Trophoblast cell (in vitro differentiated cells and primary cell): Measurements from ENCODE around the gene CEMP1.

Experiments
- DNase-seq, 2 donors: peaks; one replicate each; pipeline ENCODE4 v3.0.0-alpha.2; 2016
- H2AFZ ChIP-seq: 2 replicates; pipeline ENCODE4 v1.6.1; 2013; ENCODE audit warnings: low read length, moderate library complexity, mild to moderate bottlenecking; ENCODE audit not compliant: insufficient read depth, poor library complexity
- H2AK5ac ChIP-seq: 2 replicates; pipeline ENCODE4 v1.6.1; 2013; ENCODE audit warnings: mild to moderate bottlenecking, low read length
- H2BK120ac ChIP-seq: 2 replicates; pipeline ENCODE4 v1.6.1; 2013; ENCODE audit warnings: low read length, mild to moderate bottlenecking, moderate library complexity; ENCODE audit not compliant: insufficient read depth, poor library complexity
- H2BK12ac ChIP-seq: 2 replicates; pipeline ENCODE4 v1.6.1; 2013; ENCODE audit warnings: mild to moderate bottlenecking, low read length, moderate library complexity
- H2BK5ac ChIP-seq: 2 replicates; pipeline ENCODE4 v1.6.1; 2013; ENCODE audit warnings: low read length, low read depth, moderate library complexity, mild to moderate bottlenecking; ENCODE audit not compliant: poor library complexity
- H3K14ac ChIP-seq: 2 replicates; pipeline ENCODE4 v1.6.1; 2013; ENCODE audit warnings: mild to moderate bottlenecking, low read length
- H3K18ac ChIP-seq: 2 replicates; pipeline ENCODE4 v1.6.1; 2013; ENCODE audit warnings: mild to moderate bottlenecking, low read length
- H3K23ac ChIP-seq: 2 replicates; pipeline ENCODE4 v1.6.1; 2013; ENCODE audit warnings: low read length
- H3K27ac ChIP-seq: 2 replicates; pipeline ENCODE4 v1.5.1; 2013; ENCODE audit warnings: low read depth, mild to moderate bottlenecking, inconsistent platforms, low read length, moderate library complexity
- H3K27me3 ChIP-seq: 2 replicates; pipeline ENCODE4 v1.6.1; 2013; ENCODE audit warnings: inconsistent platforms, mild to moderate bottlenecking, low read length, moderate library complexity; ENCODE audit not compliant: insufficient read depth
- H3K36me3 ChIP-seq, 2 experiments: 1 replicate in 1 of 2; 2 replicates in 1 of 2; pipeline ENCODE4 v1.6.1; 2013; ENCODE audit warnings: low read length in 2 of 2, mild to moderate bottlenecking in 2 of 2, moderate library complexity in 1 of 2; ENCODE audit not compliant: insufficient read depth in 2 of 2, control insufficient read depth in 1 of 2
- H3K4ac ChIP-seq: 2 replicates; pipeline ENCODE4 v1.6.1; 2013; ENCODE audit warnings: low read depth, mild to moderate bottlenecking, low read length, moderate library complexity
- H3K4me1 ChIP-seq, 2 experiments: 1 replicate in 1 of 2; 2 replicates in 1 of 2; pipeline ENCODE4 v1.6.1; 2013; ENCODE audit warnings: low read length in 2 of 2, mild to moderate bottlenecking in 2 of 2, moderate library complexity in 1 of 2; ENCODE audit not compliant: insufficient read depth in 2 of 2, control insufficient read depth in 1 of 2
- H3K4me2 ChIP-seq: 2 replicates; pipeline ENCODE4 v1.6.1; 2013; ENCODE audit warnings: inconsistent platforms, mild to moderate bottlenecking, low read length, moderate library complexity
- H3K4me3 ChIP-seq: 2 replicates; pipeline ENCODE4 v1.5.1; 2013; ENCODE audit warnings: mild to moderate bottlenecking, low read depth, low read length, inconsistent platforms
- H3K79me1 ChIP-seq: one replicate; pipeline ENCODE4 v1.6.1; 2013; ENCODE audit warnings: low read length
- H3K79me2 ChIP-seq: 2 replicates; pipeline ENCODE4 v1.6.1; 2013; ENCODE audit warnings: low read length, mild to moderate bottlenecking; ENCODE audit not compliant: control insufficient read depth, insufficient read depth, poor library complexity
- H3K9ac ChIP-seq: 2 replicates; pipeline ENCODE4 v1.6.1; 2013; ENCODE audit warnings: mild to moderate bottlenecking, low read length
- H3K9me3 ChIP-seq: 2 replicates; pipeline ENCODE4 v1.6.1; 2013; ENCODE audit warnings: low read depth, mild to moderate bottlenecking, control low read depth, inconsistent platforms, low read length; ENCODE audit not compliant: insufficient read depth
- H4K12ac ChIP-seq: 2 replicates; pipeline ENCODE4 v1.6.1; 2013; ENCODE audit warnings: low read depth, mild to moderate bottlenecking, low read length, moderate library complexity
- H4K8ac ChIP-seq: 2 replicates; pipeline ENCODE4 v1.6.1; 2013; ENCODE audit warnings: low read depth, mild to moderate bottlenecking, low read length, moderate library complexity
- H4K91ac ChIP-seq: one replicate; pipeline ENCODE4 v1.6.1; 2013; ENCODE audit warnings: low read depth, mild to moderate bottlenecking, low read length, moderate library complexity
- WGBS: extraction: QIAGEN DNeasy Blood & Tissue Kit; methylation state at CpG from one replicate; pipeline ENCODE4 v1.1.7; 2013; ENCODE audit warnings: missing lambda C conversion rate; ENCODE audit not compliant: insufficient read length, insufficient coverage; ENCODE audit errors: extremely low coverage; 5-methylcytosine and 5-hydroxymethylcytosine counted together

The CEMP1 gene

DNA sequence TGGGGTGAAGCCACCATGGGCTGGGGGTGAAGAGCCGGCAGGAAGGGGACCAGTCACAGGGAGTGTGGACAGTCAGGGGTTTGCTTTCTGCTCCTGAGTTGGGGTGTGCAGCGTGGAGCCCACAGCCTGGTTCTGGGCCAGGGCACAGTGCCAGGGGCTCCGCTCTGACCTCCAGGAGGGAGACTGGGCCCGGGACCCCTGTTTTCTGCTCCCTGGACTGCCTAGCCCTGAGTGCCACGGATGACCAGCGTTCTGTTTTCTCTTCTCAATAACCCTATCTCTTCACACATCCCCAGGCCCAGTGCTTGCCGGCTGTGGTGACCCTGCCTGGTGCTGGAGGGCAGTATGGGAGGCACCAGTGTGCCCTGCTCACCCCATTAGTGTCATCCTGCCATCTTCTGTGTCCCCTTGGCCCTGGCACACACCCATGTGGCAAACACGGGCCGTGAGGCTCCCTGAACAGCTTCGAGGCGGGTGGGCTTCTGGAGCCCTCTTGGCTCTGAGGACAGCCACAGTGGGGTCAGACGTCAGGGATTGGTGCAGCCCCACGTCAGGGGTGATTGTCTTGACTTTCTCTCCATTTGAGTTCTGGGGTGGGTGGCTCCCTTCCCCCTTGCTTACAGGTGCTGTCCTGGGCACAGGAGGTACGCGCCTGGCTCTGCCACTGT lies 1.1 kb downstream of the CEMP1 start:
- peaks cover 5 to 9% of the 10 kb centered on the region in 2 experiments for H3K4me1 ChIP-seq
- H2AK5ac ChIP-seq = no peak overlapping the region
- H3K23ac ChIP-seq = no peak overlapping the region
- no peak overlapping the region for H3K27ac ChIP-seq
- no peak overlapping the region for H2BK120ac ChIP-seq
- no peak overlapping the region for H3K4me3 ChIP-seq
- H3K27me3 ChIP-seq = no peaks in the 10 kb centered on the region
- no peak overlapping the region for H3K4ac ChIP-seq
- no peak overlapping the region for H3K14ac ChIP-seq
- H3K79me1 ChIP-seq = peaks cover 12% of the 10 kb centered on the region
- H3K4me2 ChIP-seq = no peak overlapping the region
- no peak overlapping the region for H3K9ac ChIP-seq
- H3K18ac ChIP-seq = no peak overlapping the region
- DNase-seq = no peak
- peaks cover 49% of the 10 kb centered on the region in 2 experiments for H3K36me3 ChIP-seq
- H2BK5ac ChIP-seq = no peak overlapping the region
- peaks cover 3% of the 10 kb centered on the region for H3K79me2 ChIP-seq
- WGBS = no CpG with 5 or more reads among the region's 15 CpGs
- no peak overlapping the region for H2AFZ ChIP-seq
- H2BK12ac ChIP-seq = no peak overlapping the region
- no peaks in the 10 kb centered on the region for H3K9me3 ChIP-seq
- no peak overlapping the region for H4K8ac ChIP-seq
- H4K12ac ChIP-seq = no peak overlapping the region
- H4K91ac ChIP-seq = no peak overlapping the region

DNA sequence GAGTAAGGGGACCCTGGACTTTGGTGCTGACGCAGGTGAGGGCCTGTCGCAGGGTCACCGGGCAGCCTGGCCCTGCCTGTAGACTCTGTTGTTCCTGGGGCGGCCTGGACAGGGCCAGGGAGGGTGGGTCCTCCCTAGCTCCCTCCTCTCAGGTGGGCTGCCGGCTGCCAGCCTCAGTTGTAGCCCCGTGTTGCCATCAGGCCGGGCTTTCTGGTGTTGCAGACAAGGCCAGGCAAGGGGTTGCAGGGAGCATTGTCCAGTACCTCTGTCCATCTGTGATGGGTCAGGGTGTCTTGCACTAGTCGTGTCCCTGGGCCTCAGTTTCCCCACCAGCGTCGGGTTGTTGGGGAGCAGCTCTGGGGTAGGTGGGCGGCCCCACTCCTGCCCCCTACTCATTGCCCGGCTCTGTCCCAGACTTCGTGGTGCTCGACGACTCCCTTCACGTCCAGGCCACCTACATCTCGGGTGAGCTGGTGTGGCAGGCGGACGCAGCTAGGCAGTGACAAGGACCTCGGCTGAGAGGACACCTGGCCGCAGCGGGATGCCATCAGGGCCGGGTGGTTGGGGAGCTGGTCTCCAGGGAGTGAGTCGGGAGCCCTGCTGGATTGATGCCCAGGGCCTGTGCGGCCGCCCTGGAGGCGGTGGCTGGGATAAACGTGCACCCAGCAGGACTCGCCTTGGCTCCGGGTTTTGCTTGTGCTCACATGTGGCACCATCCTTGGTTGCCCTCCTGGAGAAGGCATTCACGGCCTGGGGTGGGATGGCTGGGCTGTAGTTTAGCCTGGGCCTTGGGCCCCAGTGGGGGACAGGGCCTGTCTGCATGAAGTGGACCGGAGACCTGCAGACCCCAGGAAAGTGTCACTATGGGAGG lies 1.9 kb downstream of the CEMP1 start:
- no CpG with 5 or more reads among the region's 32 CpGs for WGBS
- H3K4me2 ChIP-seq = no peak overlapping the region
- DNase-seq = no peak
- peaks cover 12% of the 10 kb centered on the region for H3K79me1 ChIP-seq
- no peak overlapping the region for H3K14ac ChIP-seq
- peaks cover 3% of the 10 kb centered on the region for H3K79me2 ChIP-seq
- peaks cover 53 to 54% of the 10 kb centered on the region in 2 experiments for H3K36me3 ChIP-seq
- no peak overlapping the region for H2BK5ac ChIP-seq
- no peak overlapping the region for H2BK12ac ChIP-seq
- H4K8ac ChIP-seq = no peak overlapping the region
- H2BK120ac ChIP-seq = no peak overlapping the region
- no peak overlapping the region for H4K12ac ChIP-seq
- no peak overlapping the region for H2AK5ac ChIP-seq
- H3K4me1 ChIP-seq = peaks cover 5 to 9% of the 10 kb centered on the region in 2 experiments
- H3K23ac ChIP-seq = no peak overlapping the region
- no peak overlapping the region for H3K18ac ChIP-seq
- H3K4me3 ChIP-seq = no peak overlapping the region
- no peak overlapping the region for H2AFZ ChIP-seq
- H4K91ac ChIP-seq = no peak overlapping the region
- H3K4ac ChIP-seq = no peak overlapping the region
- H3K9ac ChIP-seq = no peak overlapping the region
- no peak overlapping the region for H3K27ac ChIP-seq
- H3K9me3 ChIP-seq = no peaks in the 10 kb centered on the region
- H3K27me3 ChIP-seq = no peaks in the 10 kb centered on the region

DNA sequence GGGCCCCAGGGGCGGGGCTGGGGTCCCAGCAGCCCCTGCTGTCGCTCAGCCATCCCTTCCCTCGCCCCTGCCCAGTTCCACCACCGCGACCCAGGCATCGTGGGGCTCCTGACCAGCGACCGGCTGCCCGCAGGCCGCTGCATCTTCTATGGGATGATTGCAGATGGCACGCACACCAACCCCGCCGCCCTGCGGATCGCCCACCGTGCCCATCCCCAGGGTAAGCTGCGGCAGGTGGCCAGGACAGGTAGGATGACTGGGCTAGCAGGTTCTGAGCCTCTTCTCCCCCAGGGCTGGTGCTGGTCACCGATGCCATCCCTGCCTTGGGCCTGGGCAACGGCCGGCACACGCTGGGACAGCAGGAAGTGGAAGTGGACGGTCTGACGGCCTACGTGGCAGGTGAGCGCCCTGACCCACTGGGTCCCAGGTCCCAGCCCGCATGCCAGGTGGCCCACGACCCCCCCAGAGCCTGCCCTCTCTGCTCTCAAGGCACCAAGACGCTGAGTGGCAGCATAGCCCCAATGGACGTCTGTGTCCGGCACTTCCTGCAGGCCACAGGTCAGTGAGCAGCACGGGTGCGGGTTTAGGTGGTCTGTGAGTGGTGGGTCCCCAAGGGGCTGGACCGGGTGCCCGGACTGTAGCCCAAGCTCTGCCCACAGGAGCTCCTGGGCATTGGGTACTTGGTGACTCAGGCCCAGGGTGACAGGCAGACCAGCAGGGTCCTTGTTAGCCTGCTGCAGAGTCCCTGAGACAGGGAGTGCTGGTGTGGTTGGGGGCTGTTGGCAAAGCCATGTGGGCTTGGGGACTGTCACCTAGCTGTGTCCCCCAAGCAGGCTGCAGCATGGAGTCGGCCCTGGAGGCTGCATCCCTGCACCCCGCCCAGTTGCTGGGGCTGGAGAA lies 2.8 kb downstream of the CEMP1 start:
- no peak overlapping the region for H2BK120ac ChIP-seq
- no peak overlapping the region for H4K91ac ChIP-seq
- H2AK5ac ChIP-seq = no peak overlapping the region
- H2BK5ac ChIP-seq = no peak overlapping the region
- H3K27me3 ChIP-seq = no peaks in the 10 kb centered on the region
- H3K27ac ChIP-seq = no peak overlapping the region
- H3K4me2 ChIP-seq = no peak overlapping the region
- no peak overlapping the region for H3K18ac ChIP-seq
- H2AFZ ChIP-seq = no peak overlapping the region
- peaks cover 12% of the 10 kb centered on the region for H3K79me1 ChIP-seq
- H2BK12ac ChIP-seq = no peak overlapping the region
- H3K4me3 ChIP-seq = no peak overlapping the region
- H3K9me3 ChIP-seq = no peaks in the 10 kb centered on the region
- DNase-seq = no peak
- no peak overlapping the region for H3K14ac ChIP-seq
- H3K4me1 ChIP-seq = peaks cover 5 to 9% of the 10 kb centered on the region in 2 experiments
- peaks cover 3% of the 10 kb centered on the region for H3K79me2 ChIP-seq
- WGBS = no CpG with 5 or more reads among the region's 36 CpGs
- H3K36me3 ChIP-seq = peaks cover 59 to 63% of the 10 kb centered on the region in 2 experiments
- H4K12ac ChIP-seq = no peak overlapping the region
- H3K9ac ChIP-seq = no peak overlapping the region
- H3K23ac ChIP-seq = no peak overlapping the region
- H3K4ac ChIP-seq = no peak overlapping the region
- H4K8ac ChIP-seq = no peak overlapping the region

- no CpG with 5 or more reads among the region's 24 CpGs for WGBS
Measured at GRCh38 chr16:2527784-2528100, 3.5 kb downstream of the CEMP1 start.

More at GRCh38 chr16:2527784-2528100, 3.5 kb downstream of the CEMP1 start:
- Histone ChIP-seq H3K36me3 (peaks cover 64 to 67% of the 10 kb centered on the region in 2 experiments), H3K4me3 (no peak overlapping the region), H3K27me3 (no peaks in the 10 kb centered on the region), H4K12ac (no peak overlapping the region), H3K4me2 (no peak overlapping the region), H3K9ac (no peak overlapping the region), H3K4me1 (peaks cover 4 to 7% of the 10 kb centered on the region in 2 experiments), H3K27ac (no peak overlapping the region), H3K79me1 (peaks cover 11% of the 10 kb centered on the region), H4K8ac (no peak overlapping the region), H3K23ac (no peak overlapping the region), H2BK5ac (no peak overlapping the region), H4K91ac (no peak overlapping the region), H2AFZ (no peak overlapping the region), H2BK12ac (no peak overlapping the region), H2BK120ac (no peak overlapping the region), H2AK5ac (no peak overlapping the region), H3K4ac (no peak overlapping the region), H3K9me3 (no peaks in the 10 kb centered on the region), H3K18ac (no peak overlapping the region), H3K14ac (no peak overlapping the region), H3K79me2 (peaks cover 3% of the 10 kb centered on the region)
- no peak for DNase-seq
